Nephron (organoid): ENCODE measurements around the gene PLEKHH3.

Experiments
- H3K27ac Mint-ChIP-seq, 3 experiments: 2 replicates each; pipeline ENCODE4 v1.8.0; 2020; ENCODE audit warnings: mixed read lengths in 3 of 3, mild to moderate bottlenecking in 2 of 3, moderate library complexity in 1 of 3
- H3K27me3 Mint-ChIP-seq: 2 replicates; pipeline ENCODE4 v1.8.0; 2021; ENCODE audit warnings: low read depth, mild to moderate bottlenecking, moderate library complexity, mixed read lengths
- H3K36me3 Mint-ChIP-seq: 2 replicates; pipeline ENCODE4 v1.8.0; 2020; ENCODE audit warnings: low read depth, mixed read lengths
- H3K4me1 Mint-ChIP-seq: 2 replicates; pipeline ENCODE4 v1.8.0; 2020; ENCODE audit warnings: mixed read lengths
- H3K4me3 Mint-ChIP-seq, 3 experiments: 2 replicates each; pipeline ENCODE4 v1.8.0; 2020; ENCODE audit warnings: mild to moderate bottlenecking in 3 of 3, mixed read lengths in 3 of 3, moderate library complexity in 2 of 3
- H3K9me3 Mint-ChIP-seq: 2 replicates; pipeline ENCODE4 v1.8.0; 2020; ENCODE audit warnings: mixed read lengths
- TF ChIP-seq, protein P1 (sequence below), 3 experiments: fragments of 200-600 bp; sonication (generic); IDR thresholded peaks; one replicate each; pipeline ENCODE4 v1.5.0; 2021; ENCODE audit warnings: antibody characterized with exemption in 3 of 3; ENCODE audit not compliant: unreplicated experiment in 3 of 3

PLEKHH3 gene

GRCh38 chr17:42691021-42691545 lies 14.3 kb upstream of the PLEKHH3 start:
- no peak overlapping the region for H3K4me3 Mint-ChIP-seq
- TF ChIP-seq, protein P1, sequence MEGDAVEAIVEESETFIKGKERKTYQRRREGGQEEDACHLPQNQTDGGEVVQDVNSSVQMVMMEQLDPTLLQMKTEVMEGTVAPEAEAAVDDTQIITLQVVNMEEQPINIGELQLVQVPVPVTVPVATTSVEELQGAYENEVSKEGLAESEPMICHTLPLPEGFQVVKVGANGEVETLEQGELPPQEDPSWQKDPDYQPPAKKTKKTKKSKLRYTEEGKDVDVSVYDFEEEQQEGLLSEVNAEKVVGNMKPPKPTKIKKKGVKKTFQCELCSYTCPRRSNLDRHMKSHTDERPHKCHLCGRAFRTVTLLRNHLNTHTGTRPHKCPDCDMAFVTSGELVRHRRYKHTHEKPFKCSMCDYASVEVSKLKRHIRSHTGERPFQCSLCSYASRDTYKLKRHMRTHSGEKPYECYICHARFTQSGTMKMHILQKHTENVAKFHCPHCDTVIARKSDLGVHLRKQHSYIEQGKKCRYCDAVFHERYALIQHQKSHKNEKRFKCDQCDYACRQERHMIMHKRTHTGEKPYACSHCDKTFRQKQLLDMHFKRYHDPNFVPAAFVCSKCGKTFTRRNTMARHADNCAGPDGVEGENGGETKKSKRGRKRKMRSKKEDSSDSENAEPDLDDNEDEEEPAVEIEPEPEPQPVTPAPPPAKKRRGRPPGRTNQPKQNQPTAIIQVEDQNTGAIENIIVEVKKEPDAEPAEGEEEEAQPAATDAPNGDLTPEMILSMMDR (IDR thresholded peaks at IDR 0.05; ENCODE audit: unreplicated experiment in 3 of 3): no peak

DNA sequence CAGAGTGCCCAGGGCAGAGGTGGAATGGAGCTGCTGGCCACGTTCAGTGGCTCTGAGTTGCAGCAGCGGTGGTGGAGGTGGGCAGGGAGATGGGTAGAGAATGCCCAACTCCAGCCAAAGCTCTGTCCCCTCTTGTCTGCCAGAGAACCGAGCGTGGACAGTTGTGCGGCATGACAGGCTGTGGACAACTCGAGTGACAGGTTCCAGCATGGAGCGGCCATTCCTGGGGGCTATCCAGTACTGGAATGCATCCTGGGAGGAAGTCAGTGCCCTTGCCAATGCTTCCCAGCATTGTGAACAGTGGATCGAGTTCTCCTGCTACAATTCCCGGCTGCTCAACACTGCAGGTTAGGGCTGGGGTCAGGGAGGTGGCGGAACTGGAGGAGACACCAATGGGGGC lies 13.8 kb upstream of the PLEKHH3 start:
- Mint-ChIP-seq H3K4me1 (no peaks in the 10 kb centered on the region), H3K27ac (no peak overlapping the region), H3K9me3 (no peaks in the 10 kb centered on the region), H3K4me3 (no peak overlapping the region), H3K27me3 (no peaks in the 10 kb centered on the region), H3K36me3 (peaks cover 58% of the 10 kb centered on the region)
- TF ChIP-seq, protein P1 (IDR thresholded peaks at IDR 0.05; ENCODE audit: unreplicated experiment in 3 of 3): no peak

More at GRCh38 chr17:42691021-42691545, 14.3 kb upstream of the PLEKHH3 start:
- Mint-ChIP-seq H3K27ac (no peak overlapping the region), H3K9me3 (no peaks in the 10 kb centered on the region), H3K36me3 (peaks cover 58% of the 10 kb centered on the region), H3K4me1 (no peaks in the 10 kb centered on the region), H3K27me3 (no peaks in the 10 kb centered on the region)

- no peaks in the 10 kb centered on the region for H3K9me3 Mint-ChIP-seq
- H3K27ac Mint-ChIP-seq: no peak overlapping the region
- H3K4me3 Mint-ChIP-seq: no peak overlapping the region
- H3K36me3 Mint-ChIP-seq: peaks cover 56% of the 10 kb centered on the region
- H3K27me3 Mint-ChIP-seq: peaks cover 3% of the 10 kb centered on the region
- H3K4me1 Mint-ChIP-seq: peaks cover 7% of the 10 kb centered on the region
- TF ChIP-seq, protein P1 (IDR thresholded peaks at IDR 0.05; ENCODE audit: unreplicated experiment in 3 of 3): no peak
Measured at GRCh38 chr17:42687707-42688320, 11.0 kb upstream of the PLEKHH3 start.

DNA sequence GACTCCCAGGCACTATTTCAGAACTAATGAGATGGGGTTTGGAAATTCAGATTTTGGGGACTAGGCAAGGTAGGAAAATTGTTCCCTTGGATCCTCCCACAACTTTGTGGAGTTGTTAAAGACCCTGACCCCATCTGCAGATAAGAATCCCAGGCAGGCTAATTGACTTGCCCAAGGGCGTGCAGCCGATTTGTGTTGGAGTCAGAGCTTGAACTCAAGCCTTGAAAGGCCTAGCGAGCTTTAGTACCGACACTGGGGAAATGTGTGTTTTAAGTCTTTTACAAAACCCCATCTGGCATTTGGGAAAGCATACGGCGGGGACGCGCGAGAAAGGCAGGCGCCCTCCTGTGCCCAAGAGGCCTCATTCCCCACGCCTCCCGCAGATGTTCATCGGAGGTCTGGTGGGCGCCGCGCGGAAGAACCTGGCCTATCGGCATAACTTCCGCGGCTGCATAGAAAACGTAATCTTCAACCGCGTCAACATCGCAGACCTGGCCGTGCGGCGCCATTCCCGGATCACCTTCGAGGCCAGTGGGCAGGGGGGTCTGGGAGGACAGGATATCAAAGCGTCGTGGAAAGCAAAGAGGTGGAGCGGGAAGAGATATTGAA lies 9.8 kb upstream of the PLEKHH3 start:
- no peaks in the 10 kb centered on the region for H3K9me3 Mint-ChIP-seq
- peaks cover 3% of the 10 kb centered on the region for H3K27me3 Mint-ChIP-seq
- TF ChIP-seq, protein P1 (IDR thresholded peaks at IDR 0.05; ENCODE audit: unreplicated experiment in 3 of 3): no peak
- H3K4me1 Mint-ChIP-seq: peaks cover 14% of the 10 kb centered on the region
- no peak overlapping the region for H3K27ac Mint-ChIP-seq
- peaks cover 44% of the 10 kb centered on the region for H3K36me3 Mint-ChIP-seq
- no peak overlapping the region for H3K4me3 Mint-ChIP-seq

DNA sequence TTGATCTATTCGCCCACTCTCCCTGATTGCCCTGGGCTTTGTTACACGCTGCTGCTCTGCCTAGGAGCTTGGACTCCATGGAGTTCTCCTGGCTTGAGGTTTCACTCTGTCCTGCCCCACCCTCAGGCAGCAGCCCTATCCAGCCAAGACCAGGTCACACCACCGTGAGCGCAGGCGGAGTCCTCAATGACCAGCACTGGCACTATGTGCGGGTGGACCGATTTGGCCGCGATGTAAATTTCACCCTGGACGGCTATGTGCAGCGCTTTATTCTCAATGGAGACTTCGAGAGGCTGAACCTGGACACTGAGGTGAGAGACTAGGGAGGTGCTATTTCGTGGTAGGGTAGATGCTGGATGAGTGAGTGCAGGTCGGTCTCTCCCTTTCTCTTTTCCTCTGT lies 9.0 kb upstream of the PLEKHH3 start:
- no peaks in the 10 kb centered on the region for H3K9me3 Mint-ChIP-seq
- no peak overlapping the region for H3K27ac Mint-ChIP-seq
- peaks cover 44% of the 10 kb centered on the region for H3K36me3 Mint-ChIP-seq
- H3K4me3 Mint-ChIP-seq: peak overlapping the region in 2 of 3 experiments; percentile 45 to 68
- H3K4me1 Mint-ChIP-seq: peaks cover 15% of the 10 kb centered on the region
- peaks cover 3% of the 10 kb centered on the region for H3K27me3 Mint-ChIP-seq
- TF ChIP-seq, protein P1 (IDR thresholded peaks at IDR 0.05; ENCODE audit: unreplicated experiment in 3 of 3): no peak
